ENCODE results near the gene HEYL. TPM values are rescaled to one million over a fixed set of nuclear protein-coding genes. Genes with fewer than 3 reads are reported as not detected.
"Not testable (repeated sequence)": the region's sequence is repeated elsewhere in the genome, so short reads cannot be mapped to it uniquely, and the experiment has no call there.

Gene HEYL
- total RNA-seq, 1 donor from 2014 or later = 1.1 TPM

DNA sequence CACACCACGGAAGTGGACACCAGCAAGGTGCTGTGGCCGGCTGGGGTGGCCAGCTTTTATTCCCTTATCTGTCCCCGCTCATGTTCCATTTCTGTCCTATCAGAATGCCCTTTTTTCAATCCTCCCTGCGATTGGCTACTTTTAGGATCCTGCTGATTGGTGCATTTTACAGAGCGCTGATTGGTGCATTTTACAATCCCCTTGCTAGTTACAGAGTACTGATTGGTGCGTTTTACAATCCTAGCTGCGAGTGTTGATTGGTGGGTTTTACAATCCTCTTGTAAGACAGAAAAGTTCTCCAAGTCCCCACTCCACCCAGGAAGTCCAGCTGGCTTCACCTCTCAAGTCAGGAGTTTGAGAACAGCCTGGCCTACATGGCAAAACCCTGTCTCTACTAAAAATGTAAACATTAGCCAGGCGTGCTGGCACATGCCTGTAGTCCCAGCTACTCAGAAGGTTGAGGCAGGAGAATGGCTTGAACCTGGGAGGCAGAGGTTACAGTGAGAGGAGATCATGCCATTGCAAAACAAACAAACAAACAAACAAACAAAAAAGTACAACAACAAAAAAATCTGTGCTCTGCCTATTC lies 37.7 kb downstream of the HEYL start:
- not testable (repeated sequence) for FAIRE-seq; DNase-seq (ENCODE audit: low read depth); H3K4me1 Mint-ChIP-seq (ENCODE audit: low read depth, unreplicated experiment); H3K4me2 ChIP-seq (ENCODE audit: low read length); H3K4me1 ChIP-seq (ENCODE audit: insufficient read depth, low read length); H3K36me3 Mint-ChIP-seq (ENCODE audit: low read depth, unreplicated experiment); H3K36me3 ChIP-seq (ENCODE audit: insufficient read depth, low read length); H3K27ac Mint-ChIP-seq (ENCODE audit: unreplicated experiment); H3K9ac ChIP-seq (ENCODE audit: low read length); H3K9me3 ChIP-seq (ENCODE audit: insufficient read depth, low read depth, low read length); H2AFZ ChIP-seq (ENCODE audit: low read depth, low read length); H3K27ac ChIP-seq (ENCODE audit: low read depth, low read length); H3K9me3 Mint-ChIP-seq (ENCODE audit: unreplicated experiment); H3K4me3 Mint-ChIP-seq (ENCODE audit: unreplicated experiment); H3K79me2 ChIP-seq (ENCODE audit: insufficient read depth, low read length); H3K27me3 ChIP-seq (ENCODE audit: insufficient read depth, low read length); H3K4me3 ChIP-seq (ENCODE audit: insufficient read depth, low read depth, low read length); H4K20me1 ChIP-seq (ENCODE audit: insufficient read depth, low read length)
- H3K27me3 Mint-ChIP-seq (ENCODE audit: low read depth, unreplicated experiment) = peaks cover 31% of the 10 kb centered on the region

DNA sequence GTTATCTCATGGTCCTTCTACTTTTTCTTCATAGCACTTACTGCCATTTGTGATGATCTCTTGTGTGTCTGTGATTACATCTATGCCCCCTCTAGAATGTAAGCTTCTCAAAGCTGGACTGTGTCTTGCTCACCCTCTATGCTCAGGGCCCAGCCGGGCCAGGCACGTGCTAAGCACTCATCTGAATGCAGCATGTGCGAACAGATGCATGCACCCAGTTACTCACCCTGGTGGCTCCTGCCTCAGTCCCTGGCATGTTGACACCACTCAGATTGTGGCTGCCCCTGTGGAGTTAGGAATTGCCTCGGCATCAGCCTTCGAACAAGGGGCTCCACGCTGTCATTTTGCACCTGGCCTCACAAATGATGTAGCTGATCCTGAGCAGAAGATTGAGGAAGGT lies 43.3 kb downstream of the HEYL start:
- Histone ChIP-seq H3K4me3 (ENCODE audit: insufficient read depth, low read depth, low read length) (no peak overlapping the region), H2AFZ (ENCODE audit: low read depth, low read length) (no peak overlapping the region), H3K27ac (ENCODE audit: low read depth, low read length) (no peak overlapping the region), H3K36me3 (ENCODE audit: insufficient read depth, low read length) (no peaks in the 10 kb centered on the region), H3K9me3 (ENCODE audit: insufficient read depth, low read depth, low read length) (no peaks in the 10 kb centered on the region), H4K20me1 (ENCODE audit: insufficient read depth, low read length) (no peaks in the 10 kb centered on the region), H3K4me1 (ENCODE audit: insufficient read depth, low read length) (no peaks in the 10 kb centered on the region), H3K4me2 (ENCODE audit: low read length) (no peak overlapping the region), H3K27me3 (ENCODE audit: insufficient read depth, low read length) (peaks cover 12% of the 10 kb centered on the region), H3K9ac (ENCODE audit: low read length) (no peak overlapping the region), H3K79me2 (ENCODE audit: insufficient read depth, low read length) (no peaks in the 10 kb centered on the region)
- Mint-ChIP-seq H3K9me3 (ENCODE audit: unreplicated experiment) (no peaks in the 10 kb centered on the region), H3K4me1 (ENCODE audit: low read depth, unreplicated experiment) (no peaks in the 10 kb centered on the region), H3K36me3 (ENCODE audit: low read depth, unreplicated experiment) (peaks cover 2% of the 10 kb centered on the region), H3K27ac (ENCODE audit: unreplicated experiment) (no peak overlapping the region), H3K4me3 (ENCODE audit: unreplicated experiment) (no peak overlapping the region), H3K27me3 (ENCODE audit: low read depth, unreplicated experiment) (peaks cover 55% of the 10 kb centered on the region)
- DNase-seq (ENCODE audit: low read depth) (no peak), FAIRE-seq (no peak)
- no peak for TF ChIP-seq EZH2 (IDR thresholded peaks at IDR 0.05; ENCODE audit: insufficient read depth, low read length)
- TF ChIP-seq, protein P1, sequence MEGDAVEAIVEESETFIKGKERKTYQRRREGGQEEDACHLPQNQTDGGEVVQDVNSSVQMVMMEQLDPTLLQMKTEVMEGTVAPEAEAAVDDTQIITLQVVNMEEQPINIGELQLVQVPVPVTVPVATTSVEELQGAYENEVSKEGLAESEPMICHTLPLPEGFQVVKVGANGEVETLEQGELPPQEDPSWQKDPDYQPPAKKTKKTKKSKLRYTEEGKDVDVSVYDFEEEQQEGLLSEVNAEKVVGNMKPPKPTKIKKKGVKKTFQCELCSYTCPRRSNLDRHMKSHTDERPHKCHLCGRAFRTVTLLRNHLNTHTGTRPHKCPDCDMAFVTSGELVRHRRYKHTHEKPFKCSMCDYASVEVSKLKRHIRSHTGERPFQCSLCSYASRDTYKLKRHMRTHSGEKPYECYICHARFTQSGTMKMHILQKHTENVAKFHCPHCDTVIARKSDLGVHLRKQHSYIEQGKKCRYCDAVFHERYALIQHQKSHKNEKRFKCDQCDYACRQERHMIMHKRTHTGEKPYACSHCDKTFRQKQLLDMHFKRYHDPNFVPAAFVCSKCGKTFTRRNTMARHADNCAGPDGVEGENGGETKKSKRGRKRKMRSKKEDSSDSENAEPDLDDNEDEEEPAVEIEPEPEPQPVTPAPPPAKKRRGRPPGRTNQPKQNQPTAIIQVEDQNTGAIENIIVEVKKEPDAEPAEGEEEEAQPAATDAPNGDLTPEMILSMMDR (IDR thresholded peaks at IDR 0.05; ENCODE audit: insufficient read depth, low read depth, low read length) = no peak

DNA sequence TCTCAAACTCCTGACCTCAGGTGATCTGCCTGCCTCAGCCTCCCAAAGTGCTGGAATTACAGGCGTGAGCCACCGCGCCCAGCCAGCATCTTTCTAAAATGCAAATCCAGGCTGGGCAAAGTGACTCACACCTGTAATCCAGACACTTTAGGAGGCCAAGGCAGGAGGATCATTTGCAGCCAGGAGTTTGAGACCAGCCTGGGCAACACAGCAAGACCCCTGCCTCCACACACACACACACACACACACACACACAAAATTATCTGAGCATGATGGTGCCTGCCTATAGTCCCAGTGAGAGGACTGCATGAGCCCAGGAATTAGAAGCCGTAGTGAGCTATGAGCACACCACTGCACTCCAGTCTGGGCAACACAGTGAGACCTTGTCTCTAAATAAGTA lies 46.1 kb downstream of the HEYL start:
- H3K4me2 ChIP-seq (ENCODE audit: low read length) = no peak overlapping the region
- H3K4me1 Mint-ChIP-seq (ENCODE audit: low read depth, unreplicated experiment) = peaks cover 6% of the 10 kb centered on the region
- DNase-seq (ENCODE audit: low read depth) (no peak), FAIRE-seq (no peak)
- H3K4me3 Mint-ChIP-seq (ENCODE audit: unreplicated experiment) = no peak overlapping the region
- no peak overlapping the region for H3K4me3 ChIP-seq (ENCODE audit: insufficient read depth, low read depth, low read length)
- H3K27me3 ChIP-seq (ENCODE audit: insufficient read depth, low read length) = peaks cover 12% of the 10 kb centered on the region
- H3K4me1 ChIP-seq (ENCODE audit: insufficient read depth, low read length) = no peaks in the 10 kb centered on the region
- peaks cover 2% of the 10 kb centered on the region for H3K36me3 Mint-ChIP-seq (ENCODE audit: low read depth, unreplicated experiment)
- no peak overlapping the region for H3K27ac ChIP-seq (ENCODE audit: low read depth, low read length)
- no peaks in the 10 kb centered on the region for H3K9me3 ChIP-seq (ENCODE audit: insufficient read depth, low read depth, low read length)
- peaks cover 52% of the 10 kb centered on the region for H3K27me3 Mint-ChIP-seq (ENCODE audit: low read depth, unreplicated experiment)
- H4K20me1 ChIP-seq (ENCODE audit: insufficient read depth, low read length) = no peaks in the 10 kb centered on the region
- H3K9me3 Mint-ChIP-seq (ENCODE audit: unreplicated experiment) = no peaks in the 10 kb centered on the region
- H2AFZ ChIP-seq (ENCODE audit: low read depth, low read length) = no peak overlapping the region
- no peaks in the 10 kb centered on the region for H3K79me2 ChIP-seq (ENCODE audit: insufficient read depth, low read length)
- no peak overlapping the region for H3K9ac ChIP-seq (ENCODE audit: low read length)
- H3K36me3 ChIP-seq (ENCODE audit: insufficient read depth, low read length) = no peaks in the 10 kb centered on the region
- TF ChIP-seq, protein P1 (IDR thresholded peaks at IDR 0.05; ENCODE audit: insufficient read depth, low read depth, low read length) = no peak
- TF ChIP-seq EZH2 (IDR thresholded peaks at IDR 0.05; ENCODE audit: insufficient read depth, low read length) = no peak
- H3K27ac Mint-ChIP-seq (ENCODE audit: unreplicated experiment) = no peak overlapping the region
